GM19372 (cell line): ENCODE measurements around the gene GPR4.

ENCODE experiments used
- ATAC-seq: cut with Tn5 transposase; IDR thresholded peaks from one replicate; pipeline ENCODE4 v1.9.1; 2021; ENCODE audit warnings: mild to moderate bottlenecking, low read depth, moderate library complexity; ENCODE audit not compliant: unreplicated experiment

GPR4 gene

GRCh38 chr19:45601524-45602374, at the start of gene GPR4:
TSS of gene GPR4 (minus strand) at chr19:45602212. CDS start at chr19:45591866, 10,346 bp downstream.
- no peak for ATAC-seq

GRCh38 chr19:45650722-45651121, 48.7 kb upstream of the GPR4 start:
- no peak for ATAC-seq

- ATAC-seq: no peak
Observed at GRCh38 chr19:45646345-45646698, 44.3 kb upstream of the GPR4 start.

GRCh38 chr19:45645631-45646344, 43.8 kb upstream of the GPR4 start:
- ATAC-seq: peak; percentile 39

- no peak for ATAC-seq
Observed at GRCh38 chr19:45645068-45645630, 43.1 kb upstream of the GPR4 start.

GRCh38 chr19:45643927-45644771, 42.1 kb upstream of the GPR4 start:
- ATAC-seq: no peak

DNA sequence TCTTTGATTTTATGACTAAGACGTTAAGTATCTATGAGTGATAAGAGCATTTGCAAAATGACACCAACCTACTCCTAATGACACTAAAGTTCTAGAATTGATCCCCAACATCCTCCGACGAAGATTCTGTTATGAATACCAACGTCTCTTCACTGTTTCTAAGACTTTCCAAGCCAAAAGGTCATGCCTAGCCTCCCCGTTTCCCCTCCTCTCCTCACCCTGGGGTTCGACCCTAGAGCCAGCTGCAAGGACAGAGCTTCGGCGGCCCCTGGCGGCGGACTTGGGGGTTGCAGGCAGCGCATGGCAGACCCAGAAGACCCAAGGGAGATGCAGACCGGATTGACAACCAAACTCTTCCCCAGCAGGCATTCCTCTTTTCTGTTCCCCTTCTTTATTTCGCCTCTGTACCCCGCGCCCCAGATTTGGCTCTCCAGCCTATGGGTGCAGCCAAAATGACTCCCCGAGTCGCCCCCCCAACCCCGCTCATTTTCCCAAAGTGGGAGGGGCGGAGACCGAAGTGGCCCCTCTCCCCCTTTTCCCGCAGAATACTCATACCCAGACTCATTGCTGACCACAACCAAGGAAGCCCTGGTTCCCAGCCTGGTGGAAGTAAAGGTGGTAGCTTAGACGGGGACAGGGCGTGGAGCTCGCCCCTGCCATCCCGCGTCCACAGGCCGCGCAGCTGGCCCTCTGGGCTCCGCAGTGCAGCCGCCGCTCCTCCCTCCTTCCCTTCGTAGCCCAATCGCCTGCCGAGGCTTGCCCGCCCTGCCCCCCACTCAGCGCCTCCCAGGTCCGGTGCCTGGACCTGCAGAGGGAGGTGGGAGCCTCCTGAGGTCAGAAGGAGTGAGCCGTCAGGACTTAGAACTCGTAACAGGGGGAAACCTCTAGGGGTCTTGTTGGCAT, 41.3 kb upstream of the GPR4 start:
- no peak for ATAC-seq

- no peak for ATAC-seq
Observed at GRCh38 chr19:45641274-45642105, 39.5 kb upstream of the GPR4 start.

GRCh38 chr19:45640849-45641273, 38.8 kb upstream of the GPR4 start:
- no peak for ATAC-seq

DNA sequence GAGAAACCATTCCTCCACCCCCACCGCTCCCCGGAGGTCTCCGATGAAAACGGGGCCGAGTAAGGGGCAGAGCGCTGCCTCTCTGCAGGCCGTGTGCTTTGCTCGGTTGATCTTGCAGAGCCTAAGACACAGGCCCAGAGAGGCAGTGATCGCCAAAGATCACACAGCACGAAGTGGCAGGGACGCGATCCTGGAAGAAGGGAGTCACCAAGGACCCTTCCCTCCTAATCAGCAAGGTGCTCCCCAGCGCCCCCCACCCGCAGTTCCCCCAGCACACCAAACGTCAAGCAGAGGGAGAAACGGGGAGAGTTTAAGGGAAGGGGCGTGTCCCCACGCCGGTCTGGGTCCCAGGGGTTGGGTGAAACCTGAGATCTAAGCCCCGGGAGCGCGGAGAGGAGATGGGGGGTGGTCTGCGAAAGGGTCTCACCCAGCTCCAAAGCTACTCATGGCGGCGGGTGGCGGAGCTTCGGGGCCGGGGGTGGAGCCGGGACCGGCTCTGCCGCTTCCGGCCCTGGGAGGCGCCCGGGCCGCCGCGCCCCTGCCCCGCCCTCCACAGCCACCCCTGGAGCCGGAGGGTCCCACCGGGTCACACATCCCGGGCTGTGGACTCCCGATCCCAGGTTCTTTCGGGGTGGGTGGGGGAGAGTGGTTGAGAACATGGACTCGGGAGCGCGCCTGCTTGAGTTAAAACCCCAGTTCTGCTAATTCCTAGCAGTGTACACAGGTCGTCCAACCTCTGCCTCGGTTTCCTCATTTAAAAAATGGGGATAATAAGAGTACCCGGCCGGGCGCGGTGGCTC, 37.1 kb upstream of the GPR4 start, which contains the start of gene EML2:
Gene EML2 (minus strand): TSS at position 468 of the 800 bp plus-strand sequence. CDS start 21 bp downstream, at position 447.
- no peak for ATAC-seq

GRCh38 chr19:45637890-45638667, 36.1 kb upstream of the GPR4 start:
- no peak for ATAC-seq

- ATAC-seq: no peak
Observed at GRCh38 chr19:45636902-45637301, 34.9 kb upstream of the GPR4 start.

DNA sequence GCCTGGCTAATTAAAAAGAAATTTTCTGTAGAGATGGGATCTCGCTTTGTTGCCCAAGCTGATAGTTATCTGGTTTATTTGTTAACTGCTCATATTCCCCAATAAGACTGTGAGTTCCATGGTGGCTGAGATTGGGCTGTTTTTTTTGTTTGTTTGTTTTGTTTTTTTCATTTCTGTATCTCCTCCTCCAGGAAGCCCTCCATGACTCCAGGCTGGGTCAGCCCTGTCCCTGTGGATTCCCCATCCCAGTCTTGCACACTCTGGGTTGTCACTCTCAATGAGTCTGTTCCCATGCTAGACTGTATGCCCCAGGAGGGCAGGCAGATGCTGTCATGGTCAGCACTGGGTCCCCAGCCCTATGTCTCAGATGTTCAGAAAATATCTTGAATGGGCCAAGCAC, 34.3 kb upstream of the GPR4 start:
- no peak for ATAC-seq

- no peak for ATAC-seq
Observed at GRCh38 chr19:45632468-45633196, 30.6 kb upstream of the GPR4 start.

DNA sequence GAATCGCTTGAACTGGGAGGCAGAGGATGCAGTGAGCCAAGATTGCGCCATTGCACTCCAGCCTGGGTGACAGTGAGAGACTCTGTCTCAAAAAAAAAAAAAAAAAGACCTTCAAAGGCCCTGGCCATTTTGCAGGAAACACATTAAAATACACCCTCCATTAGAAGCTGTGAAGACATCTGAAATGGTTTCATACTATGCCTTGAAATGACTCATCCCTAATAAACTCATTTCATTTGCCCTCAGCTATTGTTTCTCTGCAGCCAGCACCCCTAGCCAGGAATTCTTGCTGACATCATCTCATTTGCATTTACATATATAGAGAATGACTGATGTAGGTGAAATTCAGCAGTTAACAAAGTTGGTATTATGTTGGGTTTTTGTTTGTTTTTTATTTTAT, 28.5 kb upstream of the GPR4 start:
- no peak for ATAC-seq

GRCh38 chr19:45629704-45630103, 27.7 kb upstream of the GPR4 start:
- no peak for ATAC-seq
